ENCODE data around the gene DET1.
"Not testable (repeated sequence)": the region's sequence is repeated elsewhere in the genome, so short reads cannot be mapped to it uniquely, and the experiment has no call there.

The DET1 gene

DNA sequence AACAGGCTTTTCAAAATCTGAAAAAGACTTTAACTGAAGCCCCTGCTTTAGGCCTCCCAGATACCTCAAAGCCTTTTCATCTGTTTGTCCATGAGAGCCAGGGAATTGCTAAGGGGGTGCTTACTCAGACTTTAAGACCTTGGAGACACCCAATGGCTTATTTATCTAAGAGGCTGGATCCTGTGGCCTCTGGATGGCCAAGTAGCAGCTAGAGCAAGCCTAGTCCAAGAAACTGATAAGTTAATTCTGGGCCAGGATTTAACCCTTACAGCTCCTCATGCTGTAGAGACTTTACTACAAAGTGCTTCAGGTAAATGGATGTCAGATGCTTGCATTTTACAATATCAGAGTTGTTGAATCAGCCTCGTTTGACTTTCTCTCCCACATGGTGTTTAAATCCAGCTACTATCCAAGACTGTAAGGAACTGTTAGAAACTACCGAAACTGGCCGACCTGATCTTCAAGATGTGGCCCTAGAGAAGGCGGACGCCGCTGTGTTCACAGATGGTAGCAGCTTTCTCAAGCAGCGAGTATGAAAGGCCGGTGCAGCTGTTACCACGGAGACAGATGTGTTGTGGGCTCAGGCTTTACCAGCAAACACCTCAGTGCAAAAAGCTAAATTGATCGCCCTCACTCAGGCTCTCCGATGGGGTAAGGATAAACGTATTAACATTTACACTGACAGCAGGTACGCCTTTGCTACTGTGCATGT, 3.3 kb downstream of the DET1 start:
- H3K4me3 ChIP-seq (ENCODE audit: low read depth, low read length): no peak overlapping the region
- TF ChIP-seq, protein P1, sequence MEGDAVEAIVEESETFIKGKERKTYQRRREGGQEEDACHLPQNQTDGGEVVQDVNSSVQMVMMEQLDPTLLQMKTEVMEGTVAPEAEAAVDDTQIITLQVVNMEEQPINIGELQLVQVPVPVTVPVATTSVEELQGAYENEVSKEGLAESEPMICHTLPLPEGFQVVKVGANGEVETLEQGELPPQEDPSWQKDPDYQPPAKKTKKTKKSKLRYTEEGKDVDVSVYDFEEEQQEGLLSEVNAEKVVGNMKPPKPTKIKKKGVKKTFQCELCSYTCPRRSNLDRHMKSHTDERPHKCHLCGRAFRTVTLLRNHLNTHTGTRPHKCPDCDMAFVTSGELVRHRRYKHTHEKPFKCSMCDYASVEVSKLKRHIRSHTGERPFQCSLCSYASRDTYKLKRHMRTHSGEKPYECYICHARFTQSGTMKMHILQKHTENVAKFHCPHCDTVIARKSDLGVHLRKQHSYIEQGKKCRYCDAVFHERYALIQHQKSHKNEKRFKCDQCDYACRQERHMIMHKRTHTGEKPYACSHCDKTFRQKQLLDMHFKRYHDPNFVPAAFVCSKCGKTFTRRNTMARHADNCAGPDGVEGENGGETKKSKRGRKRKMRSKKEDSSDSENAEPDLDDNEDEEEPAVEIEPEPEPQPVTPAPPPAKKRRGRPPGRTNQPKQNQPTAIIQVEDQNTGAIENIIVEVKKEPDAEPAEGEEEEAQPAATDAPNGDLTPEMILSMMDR (IDR thresholded peaks at IDR 0.05; ENCODE audit: borderline replicate concordance, insufficient read depth, low read depth, low read length): no peak

DNA sequence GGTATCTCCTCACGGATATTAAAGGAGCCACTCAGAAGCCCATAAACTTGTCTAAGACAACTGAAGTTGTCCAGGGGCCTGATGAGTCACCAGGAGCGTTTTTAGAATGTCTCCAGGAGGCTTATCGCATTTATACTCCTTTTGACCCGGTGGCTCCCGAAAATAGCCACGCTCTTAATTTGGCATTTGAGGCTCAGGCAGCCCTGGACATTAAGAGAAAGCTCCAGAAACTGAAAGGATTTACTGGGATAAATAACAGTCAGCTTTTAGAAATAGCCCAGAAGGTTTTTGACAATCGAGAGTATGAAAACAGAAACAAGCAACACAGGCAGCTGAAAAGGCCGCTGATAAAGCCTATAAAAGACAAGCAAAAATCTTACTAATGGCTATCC, 4.1 kb downstream of the DET1 start:
- TF ChIP-seq, protein P1 (IDR thresholded peaks at IDR 0.05; ENCODE audit: borderline replicate concordance, insufficient read depth, low read depth, low read length): no peak
- H3K4me3 ChIP-seq (ENCODE audit: low read depth, low read length): no peak overlapping the region

DNA sequence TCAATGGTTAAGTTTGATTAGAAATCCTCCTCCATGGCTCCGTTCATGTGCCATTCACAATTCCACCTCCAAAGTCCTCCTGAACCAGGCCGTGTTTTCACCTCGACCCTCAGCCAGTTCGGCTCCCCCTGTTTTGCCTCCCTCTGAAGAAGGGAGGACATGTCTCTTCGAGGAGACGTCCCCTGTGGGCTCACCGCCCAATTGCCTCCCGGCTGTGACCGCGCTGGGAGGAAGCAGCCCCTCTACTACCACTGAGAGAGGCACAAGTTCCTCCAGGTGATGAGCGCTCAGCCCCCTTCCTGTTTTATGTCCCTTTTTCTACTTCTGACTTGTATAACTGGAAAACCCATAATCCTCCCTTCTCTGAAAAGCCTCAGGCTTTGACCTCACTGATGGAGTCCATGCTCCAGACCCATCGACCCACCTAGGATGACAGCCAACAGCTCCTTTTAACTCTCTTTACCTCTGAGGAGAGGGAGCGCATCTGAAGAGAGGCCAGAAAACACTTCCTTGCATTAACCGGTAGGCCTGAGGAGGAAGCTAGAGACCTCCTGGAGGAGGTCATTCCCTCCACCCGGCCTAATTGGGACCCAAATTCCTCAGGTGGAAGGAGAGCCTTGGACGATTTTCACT, 4.7 kb downstream of the DET1 start:
- TF ChIP-seq, protein P1 (IDR thresholded peaks at IDR 0.05; ENCODE audit: borderline replicate concordance, insufficient read depth, low read depth, low read length): no peak

DNA sequence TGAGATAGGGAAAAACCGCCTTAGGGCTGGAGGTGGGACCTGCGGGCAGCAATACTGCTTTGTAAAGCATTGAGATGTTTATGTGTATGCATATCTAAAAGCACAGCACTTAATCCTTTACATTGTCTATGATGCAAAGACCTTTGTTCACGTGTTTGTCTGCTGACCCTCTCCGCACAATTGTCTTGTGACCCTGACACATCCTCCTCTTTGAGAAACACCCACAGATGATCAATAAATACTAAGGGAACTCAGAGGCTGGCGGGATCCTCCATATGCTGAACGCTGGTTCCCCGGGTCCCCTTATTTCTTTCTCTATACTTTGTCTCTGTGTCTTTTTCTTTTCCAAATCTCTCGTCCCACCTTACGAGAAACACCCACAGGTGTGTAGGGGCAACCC, 5.4 kb downstream of the DET1 start:
- not testable (repeated sequence) for H3K4me3 ChIP-seq (ENCODE audit: low read depth, low read length)

More for the DNA sequence above, 4.7 kb downstream of the DET1 start:
- no peak overlapping the region for H3K4me3 ChIP-seq (ENCODE audit: low read depth, low read length)

DNA sequence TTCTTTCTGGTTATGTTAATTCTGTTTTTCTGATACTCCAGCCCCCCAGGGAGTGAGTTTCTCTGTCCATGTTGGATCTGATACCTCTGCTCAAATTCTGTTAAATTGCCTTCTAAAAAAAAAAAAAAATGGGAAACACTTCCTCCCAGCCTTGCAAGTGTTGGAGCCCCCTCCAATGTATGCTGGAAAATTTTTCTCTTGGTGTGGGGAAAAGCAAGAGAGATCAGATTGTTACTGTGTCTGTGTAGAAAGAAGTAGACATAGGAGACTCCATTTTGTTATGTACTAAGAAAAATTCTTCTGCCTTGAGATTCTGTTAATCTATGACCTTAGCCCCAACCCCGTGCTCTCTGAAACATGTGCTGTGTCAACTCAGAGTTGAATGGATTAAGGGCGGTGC, 6.1 kb downstream of the DET1 start:
- H3K4me3 ChIP-seq (ENCODE audit: low read depth, low read length): not testable (repeated sequence)

DNA sequence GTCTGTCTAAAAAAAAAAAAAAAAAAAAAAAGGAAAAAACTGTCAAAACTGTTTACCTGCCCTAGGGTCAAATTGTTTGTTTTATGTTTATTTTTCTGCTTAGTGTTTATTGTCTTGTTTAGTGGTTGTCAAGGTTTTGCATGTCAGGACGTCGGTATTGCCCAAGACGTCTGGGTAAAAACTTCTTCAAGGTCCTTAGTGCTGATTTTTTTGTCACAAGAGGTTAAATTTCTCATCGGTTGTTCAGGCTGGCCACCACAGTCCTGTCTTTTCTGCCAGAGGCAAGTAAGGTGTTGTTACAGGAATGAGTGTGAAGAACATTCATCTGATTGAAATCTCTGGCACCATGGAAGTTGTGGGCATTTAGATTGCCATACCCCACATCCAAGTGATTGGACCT, 7.0 kb downstream of the DET1 start:
- no peak overlapping the region for H3K4me3 ChIP-seq (ENCODE audit: low read depth, low read length)
- TF ChIP-seq, protein P1 (IDR thresholded peaks at IDR 0.05; ENCODE audit: borderline replicate concordance, insufficient read depth, low read depth, low read length): no peak

DNA sequence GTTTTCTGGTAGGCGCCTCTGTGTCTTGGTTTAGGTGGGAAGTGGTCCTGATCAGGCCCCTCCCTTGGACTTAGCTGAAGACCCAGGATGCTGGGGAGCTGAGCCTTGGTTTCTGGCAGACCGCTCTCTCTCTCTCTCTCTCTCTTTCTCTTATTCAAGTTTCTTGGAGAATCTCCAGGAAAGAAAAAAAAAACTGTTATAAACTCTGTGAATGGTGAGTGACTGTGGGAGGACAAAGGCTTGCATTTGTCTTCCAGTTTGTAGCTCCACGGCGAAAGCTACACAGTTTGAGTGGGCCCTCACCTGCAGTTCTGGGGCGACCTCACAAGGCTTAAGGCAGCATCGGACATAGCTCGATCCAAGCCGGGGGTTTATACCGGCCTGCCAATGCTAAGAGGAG, 7.5 kb downstream of the DET1 start:
- TF ChIP-seq, protein P1 (IDR thresholded peaks at IDR 0.05; ENCODE audit: borderline replicate concordance, insufficient read depth, low read depth, low read length): no peak
- no peak overlapping the region for H3K4me3 ChIP-seq (ENCODE audit: low read depth, low read length)

DNA sequence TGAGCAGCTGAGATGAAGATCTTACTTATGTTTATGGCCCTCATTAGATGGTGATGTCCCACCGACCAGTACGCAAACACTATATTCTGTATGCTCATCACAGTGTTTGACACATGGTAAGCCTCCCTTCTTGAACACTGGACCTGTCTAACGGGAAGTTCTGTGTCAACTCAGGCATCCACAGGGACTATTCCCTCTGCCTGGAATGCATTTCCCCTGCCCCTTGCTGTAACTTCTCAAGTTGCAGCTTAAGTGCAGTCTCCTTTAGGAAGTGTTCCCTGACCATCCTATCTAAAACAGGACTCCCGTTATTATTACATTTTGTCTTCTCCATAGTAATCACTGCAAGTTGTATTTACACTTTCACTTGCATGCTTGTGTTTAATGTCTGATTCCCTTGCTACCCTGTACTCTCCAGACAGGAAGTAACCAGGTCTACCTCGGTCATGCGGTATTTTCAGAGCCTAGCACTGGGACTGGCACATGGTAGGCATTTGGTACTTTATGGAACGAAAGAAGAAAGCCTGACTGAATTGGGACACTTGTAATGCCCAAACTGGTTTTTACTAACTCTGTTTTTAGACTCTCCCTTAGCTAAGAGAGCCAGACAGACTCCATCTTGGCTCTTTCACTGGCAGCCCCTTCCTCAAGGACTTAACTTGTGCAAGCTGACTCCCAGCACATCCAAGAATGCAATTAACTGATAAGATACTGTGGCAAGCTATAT, 8.7 kb downstream of the DET1 start:
- H3K4me3 ChIP-seq (ENCODE audit: low read depth, low read length): no peak overlapping the region
- TF ChIP-seq, protein P1 (IDR thresholded peaks at IDR 0.05; ENCODE audit: borderline replicate concordance, insufficient read depth, low read depth, low read length): no peak
